HG02884 (cell line): ENCODE measurements around the gene SLC25A21.
"Not testable (repeated sequence)": the region's sequence is repeated elsewhere in the genome, so short reads cannot be mapped to it uniquely, and the experiment has no call there.

ENCODE experiments used
- ATAC-seq: cut with Tn5 transposase; IDR thresholded peaks from one replicate; pipeline ENCODE4 v1.9.1; 2021; ENCODE audit warnings: mild to moderate bottlenecking, moderate library complexity; ENCODE audit not compliant: unreplicated experiment

The SLC25A21 gene

DNA sequence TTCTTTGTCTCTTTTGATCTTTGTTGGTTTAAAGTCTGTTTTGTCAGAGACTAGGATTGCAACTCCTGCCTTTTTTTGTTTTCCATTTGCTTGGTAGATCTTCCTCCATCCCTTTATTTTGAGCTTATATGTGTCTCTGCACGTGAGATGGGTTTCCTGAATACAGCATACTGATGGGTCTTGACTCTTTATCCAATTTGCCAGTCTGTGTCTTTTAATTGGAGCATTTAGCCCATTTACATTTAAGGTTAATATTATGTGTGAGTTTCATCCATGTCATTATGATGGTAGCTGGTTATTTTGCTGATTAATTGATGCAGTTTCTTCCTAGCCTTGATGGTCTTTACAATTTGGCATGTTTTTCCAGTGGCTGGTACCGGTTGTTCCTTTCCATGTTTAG is 276.1 kb downstream of the SLC25A21 start:
- ATAC-seq: not testable (repeated sequence)

DNA sequence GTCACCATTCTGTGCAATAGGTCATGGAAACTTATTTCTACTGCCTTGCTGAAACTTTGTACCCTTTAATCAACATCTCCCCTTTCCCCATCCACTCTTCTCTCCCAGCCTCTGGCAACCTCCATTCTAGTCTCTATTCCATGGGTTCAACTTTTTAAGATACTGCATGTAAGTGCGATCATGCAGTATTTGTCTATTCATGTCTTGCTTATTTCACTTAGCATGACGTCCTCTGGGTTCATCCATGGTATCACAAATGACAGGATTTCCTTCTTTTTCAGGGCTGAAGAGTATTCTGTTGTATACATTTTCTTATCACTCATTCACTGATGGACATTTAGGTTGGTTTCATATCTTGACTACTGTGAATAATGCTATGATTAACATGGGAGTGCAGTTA is 288.4 kb downstream of the SLC25A21 start:
- no peak for ATAC-seq

DNA sequence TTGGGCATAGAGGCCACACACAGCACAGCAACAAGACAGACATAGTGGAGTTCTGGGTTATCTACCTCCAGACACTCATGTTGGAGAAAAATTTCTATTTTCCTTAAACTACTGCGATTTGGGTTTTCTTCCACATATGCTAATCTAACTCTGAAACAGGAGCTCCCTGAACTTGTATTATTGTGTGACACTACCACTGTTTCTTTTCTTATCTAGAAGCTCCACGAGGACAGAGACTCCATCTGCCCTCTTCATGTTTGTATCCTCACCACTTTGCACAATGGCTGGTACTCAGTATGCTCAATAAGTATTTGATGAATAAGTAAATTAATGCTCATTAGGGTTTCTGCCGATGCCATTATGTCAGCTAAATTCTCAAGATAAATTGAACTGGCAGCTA is 292.1 kb downstream of the SLC25A21 start:
- no peak for ATAC-seq

DNA sequence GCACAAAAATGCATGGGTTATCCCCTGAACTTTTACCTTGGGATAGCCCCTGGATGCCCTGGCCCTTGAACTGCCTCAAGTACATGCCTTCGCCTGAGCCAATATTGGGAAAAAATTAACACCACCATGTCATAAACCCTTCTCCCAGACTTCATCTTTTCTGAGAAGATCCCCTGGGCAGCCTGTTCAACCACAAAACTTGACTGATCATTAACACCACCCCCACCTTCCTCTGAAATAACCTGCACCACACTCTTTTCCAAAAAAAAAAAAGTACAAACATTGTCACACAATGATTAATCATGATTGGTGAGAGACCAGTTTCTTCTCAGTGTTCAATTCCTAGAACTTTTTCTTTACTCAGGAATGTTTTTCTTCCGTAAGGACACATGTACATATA is 292.8 kb downstream of the SLC25A21 start:
- ATAC-seq: no peak

DNA sequence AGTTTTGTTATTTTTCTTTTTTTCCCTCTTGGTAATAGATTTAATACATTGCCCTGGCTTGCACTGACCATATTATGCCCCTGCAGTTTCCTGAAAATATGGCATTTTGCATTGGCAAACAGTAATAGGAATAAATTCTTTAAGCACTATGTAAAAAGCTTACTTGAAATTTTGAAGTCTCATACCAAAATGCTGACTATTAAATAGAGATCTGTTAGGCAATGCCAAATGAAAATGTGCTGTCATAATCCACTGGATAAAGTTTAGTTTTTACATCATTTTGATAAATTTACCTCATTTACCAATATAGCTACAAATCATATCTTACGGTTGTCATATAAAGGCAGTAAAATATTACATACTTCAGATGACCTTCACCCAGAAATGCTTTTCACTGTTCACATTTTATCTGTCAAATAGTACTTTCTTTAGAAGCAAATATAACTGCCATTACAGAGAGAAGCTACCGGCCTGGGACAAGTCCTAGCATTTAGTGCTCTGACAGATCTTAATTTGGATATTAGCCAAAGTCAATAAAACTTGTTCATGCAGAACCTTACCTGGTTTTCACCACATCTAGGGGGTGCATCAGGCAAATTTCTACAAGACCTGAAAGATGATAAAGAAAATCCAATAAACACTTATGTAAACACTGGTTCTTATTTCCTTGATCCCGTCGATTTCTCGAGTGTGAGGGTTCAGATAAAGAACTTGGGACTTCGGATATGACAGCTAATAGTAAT is 297.8 kb downstream of the SLC25A21 start:
- no peak for ATAC-seq

DNA sequence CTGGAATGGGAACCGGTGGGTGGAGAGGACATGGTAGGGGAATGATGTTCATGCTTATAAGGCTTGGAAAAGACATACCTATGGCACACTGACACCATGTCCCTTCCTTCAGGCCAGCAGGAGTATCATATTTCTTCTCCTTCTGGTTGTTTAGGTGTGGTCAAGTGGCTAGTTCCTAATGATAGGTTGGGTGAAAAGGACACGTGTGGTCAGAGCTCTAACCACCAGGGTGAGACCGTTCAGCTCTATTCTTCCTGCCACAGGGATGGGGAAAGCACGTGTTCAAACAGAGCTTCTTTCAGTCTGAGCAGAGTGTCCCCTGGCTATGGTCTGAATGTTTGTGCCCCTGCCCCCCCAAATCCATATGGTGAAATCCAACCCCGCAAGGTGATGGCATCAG is 301.6 kb downstream of the SLC25A21 start:
- ATAC-seq: no peak

DNA sequence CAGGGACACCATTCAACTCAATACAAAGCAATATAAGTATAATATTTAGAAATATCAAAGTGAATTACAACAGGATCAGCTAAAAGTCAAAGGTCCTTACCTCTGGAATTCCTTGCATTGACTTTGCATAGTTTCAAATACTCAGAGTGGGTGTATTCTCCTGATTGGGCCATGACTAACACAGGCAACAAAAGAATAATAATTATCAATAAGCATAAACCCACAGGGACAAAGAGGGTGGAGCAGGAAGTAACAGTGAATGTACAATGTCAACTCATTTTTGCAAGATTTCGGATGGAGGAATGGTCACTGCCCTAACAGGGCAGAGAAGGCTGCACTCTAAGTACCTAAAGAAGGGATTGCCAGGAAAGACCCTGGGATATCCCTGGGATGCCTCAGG is 303.3 kb downstream of the SLC25A21 start:
- ATAC-seq: no peak

DNA sequence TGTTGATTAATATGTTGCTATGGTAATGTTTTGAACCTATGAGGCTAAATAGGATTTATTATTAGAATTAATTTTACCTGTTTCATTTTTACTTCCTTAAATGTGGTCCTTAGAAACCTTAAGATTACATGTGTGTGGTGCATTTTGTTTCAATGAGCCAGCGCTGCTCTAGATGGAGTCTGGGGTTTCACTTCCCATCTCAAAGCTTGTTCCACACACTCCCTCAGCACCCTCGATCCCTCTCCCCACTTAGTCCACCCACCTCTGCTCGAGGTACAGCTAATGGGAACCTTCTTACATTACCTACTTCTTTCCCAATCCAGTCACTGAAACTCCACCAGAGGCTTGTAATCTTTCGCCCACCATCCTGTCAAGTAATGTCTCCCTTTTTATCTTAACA is 305.5 kb downstream of the SLC25A21 start:
- peak; percentile 82 for ATAC-seq

DNA sequence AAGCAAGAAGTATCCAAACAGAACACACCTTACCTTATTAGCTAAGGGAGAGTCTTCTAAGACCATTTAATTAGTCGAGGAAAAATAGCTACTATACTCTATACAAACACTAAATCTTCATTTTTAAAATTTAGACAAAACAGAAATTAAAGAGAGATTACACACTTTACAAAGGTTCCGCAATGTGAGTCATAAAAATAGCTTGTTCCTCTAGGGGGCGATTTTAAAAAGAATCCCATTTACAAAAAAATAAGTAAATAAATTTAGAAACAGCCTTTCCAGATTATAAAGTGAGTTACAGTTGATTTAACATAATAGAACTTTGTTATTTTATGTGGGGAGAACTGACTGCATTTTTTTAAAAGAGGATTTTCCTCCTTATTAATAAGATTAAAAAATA is 309.1 kb downstream of the SLC25A21 start:
- no peak for ATAC-seq

DNA sequence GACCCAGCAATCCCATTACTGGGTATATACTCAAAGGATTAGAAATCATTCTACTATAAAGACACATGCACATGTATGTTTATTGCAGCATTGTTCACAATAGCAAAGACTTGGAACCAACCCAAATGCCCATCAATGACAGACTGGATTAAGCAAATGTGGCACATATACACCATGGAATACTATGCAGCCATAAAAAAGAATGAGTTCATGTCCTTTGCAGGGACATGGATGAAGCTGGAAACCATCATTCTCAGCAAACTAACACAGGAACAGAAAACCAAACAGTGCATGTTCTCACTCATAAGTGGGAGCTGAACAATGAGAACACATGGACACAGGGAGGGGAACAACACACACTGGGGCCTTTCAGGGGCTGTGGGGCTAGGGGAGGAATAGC is 310.2 kb downstream of the SLC25A21 start:
- ATAC-seq: not testable (repeated sequence)

DNA sequence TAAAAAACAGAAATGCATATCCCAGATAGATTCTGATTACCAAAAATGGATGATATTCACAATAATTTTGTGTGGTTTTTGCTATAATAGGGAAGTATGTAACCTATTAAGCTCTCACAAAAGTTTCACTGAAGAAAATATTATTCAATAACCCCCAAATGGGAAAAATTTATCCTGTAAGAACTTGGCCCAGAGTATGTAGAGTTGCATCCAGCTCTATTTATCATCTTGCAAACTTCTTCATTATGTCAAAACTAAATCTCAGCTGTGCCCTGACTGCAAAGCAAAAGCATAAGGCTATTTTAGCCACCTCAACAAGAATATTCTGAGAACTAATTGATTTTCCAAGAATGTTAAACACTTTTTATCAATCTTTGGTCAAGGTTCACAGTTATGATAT is 311.6 kb downstream of the SLC25A21 start:
- no peak for ATAC-seq

DNA sequence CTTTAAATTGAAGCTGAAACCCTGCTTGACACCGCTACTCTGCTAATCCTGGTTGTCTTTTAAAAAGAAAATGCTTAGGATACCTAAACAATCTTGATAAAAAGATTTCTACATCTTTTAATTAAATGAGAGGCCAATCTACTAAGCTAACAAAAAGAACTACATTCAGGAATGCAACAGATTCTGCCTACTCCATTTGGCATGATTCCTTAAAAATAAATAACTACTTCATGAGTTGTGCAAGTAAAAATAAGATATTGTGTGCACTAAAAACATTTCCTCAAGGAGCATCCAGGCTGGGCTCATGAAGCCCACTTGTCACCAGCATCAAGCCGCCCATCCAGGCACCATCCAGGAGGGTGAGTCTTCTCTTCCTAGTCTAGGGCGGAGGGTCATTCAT is 313.3 kb downstream of the SLC25A21 start:
- no peak for ATAC-seq

DNA sequence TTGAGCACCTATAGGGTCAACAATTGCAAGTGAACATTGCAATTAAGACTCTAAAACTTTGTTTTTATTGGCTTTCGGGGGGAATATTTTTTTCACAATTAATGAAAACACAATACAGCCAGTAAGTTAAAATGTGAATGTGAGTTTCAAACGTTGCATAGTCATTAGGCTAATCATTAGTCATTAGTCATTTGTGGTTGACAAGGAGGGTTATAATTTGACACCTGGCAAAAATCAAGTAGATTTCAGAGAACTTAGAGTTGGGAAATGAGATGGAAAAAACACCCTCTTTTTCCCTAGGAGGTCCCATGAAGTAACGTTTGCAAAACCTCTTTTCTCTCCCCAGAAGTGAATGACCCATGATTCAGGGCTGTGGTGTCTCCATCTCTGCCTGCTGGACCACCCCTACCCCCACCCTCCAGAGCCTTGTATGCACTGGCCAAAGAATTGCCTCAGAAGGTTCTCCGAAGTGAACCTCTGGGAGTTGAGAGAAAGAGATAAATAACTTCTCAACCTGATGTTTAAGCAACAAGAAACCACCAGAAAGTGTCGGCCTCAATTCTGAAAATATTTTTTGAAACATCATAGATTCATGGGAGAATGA is 314.5 kb downstream of the SLC25A21 start:
- ATAC-seq: no peak

DNA sequence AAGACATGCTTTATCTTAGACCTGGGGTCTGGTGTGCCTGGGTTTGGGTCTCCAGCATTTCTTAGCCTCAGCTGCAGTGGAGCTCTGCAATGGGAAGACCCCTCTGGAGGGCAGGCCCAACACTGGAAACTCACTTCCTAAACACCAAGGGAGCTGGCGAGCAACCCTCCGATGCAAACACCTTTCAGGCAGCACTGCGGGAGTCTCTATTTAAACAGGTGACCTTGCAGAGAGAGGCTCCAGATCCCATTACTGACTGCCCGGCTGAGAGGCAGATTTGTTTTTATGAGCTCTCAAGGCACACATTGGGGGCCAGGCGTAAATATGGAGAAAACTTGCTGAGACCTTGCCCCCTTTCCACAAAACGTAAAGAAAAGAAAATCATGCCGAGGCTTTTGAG is 315.3 kb downstream of the SLC25A21 start:
- no peak for ATAC-seq

DNA sequence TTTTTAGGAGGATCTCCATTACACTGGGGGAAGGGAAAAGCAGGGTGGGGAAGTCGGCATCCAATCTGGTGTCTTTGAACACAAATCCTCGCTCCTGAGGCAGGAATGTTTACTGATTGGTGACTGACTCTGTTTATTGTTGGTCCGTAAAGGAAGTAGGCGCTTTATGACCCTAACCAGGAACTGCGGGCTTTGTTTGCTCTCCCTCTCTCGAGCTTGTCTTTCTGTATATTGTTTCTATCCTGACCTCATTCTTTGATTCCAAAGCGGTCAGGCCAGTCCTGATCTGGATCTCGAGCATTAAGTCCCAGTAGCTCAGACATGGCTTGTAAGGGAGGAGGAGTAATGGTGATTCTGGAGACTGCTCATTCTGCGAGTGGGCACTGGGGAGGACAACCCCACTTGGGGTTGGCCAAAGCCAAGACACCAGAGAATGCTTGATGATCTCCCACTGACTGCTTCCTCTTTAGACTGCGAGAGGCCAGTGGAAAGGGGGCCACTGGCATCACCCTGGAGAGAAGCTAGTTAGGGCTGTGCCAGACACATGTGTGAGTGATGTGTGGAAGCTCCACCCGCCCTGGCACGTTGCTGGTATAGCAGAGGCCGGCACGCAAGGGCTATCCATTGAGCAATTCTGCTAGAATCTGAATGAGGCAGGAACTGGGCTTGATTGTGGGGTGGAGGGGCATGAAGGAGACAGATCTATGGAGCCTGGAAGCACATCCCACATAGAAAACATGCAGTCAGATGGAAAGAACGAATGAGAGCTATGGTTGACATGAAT is 316.1 kb downstream of the SLC25A21 start:
- ATAC-seq: no peak

DNA sequence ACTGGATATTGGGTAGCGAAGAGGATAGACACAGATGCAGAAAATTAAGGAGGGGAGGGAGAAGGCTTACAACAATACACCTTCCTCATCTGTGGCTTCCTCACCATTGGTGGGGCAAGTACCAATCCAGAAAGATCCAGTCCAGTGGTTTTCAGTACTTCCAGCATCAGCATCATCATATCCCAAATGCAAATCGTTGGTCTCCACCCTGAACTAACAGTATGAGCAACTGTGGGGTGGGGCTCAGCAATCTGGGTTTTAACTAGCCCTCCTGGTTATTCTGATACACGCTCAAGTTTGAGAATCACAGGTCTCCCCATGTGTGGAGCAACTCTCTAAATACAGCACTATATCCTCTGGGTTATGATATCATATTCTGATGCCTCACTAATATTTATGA is 317.0 kb downstream of the SLC25A21 start:
- ATAC-seq: no peak

DNA sequence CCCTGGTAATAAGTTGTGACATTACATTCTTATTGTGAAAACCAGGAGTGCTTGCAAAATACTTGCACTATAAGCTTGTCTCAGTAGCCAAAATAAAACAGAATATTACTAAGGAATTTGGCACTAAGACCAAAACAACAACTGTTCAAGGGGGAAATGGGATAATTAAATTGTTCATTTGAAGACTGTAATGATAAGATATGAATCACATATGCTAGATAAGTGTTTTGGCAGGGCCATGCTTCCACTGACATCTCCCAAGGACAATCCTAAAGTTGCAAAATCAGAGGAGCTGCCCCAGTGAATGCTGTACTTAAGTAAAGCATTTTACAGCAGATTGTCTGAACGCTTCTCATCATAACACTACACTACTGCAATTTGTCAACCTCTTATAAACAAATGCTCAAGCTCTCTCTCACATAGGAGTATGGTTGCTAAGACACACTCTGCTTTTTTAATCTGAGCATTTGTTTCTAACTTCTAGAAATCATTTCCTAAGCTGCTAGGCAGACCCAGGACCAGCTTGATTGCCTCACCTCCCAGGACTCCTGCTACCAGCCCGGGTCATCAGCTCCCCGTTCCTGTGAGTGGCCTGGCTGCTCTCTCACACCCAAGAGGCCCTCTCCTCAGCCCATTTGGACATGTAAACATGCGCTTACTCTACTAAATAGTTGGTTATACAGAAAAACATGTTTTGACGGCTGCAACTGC is 319.3 kb downstream of the SLC25A21 start:
- no peak for ATAC-seq

DNA sequence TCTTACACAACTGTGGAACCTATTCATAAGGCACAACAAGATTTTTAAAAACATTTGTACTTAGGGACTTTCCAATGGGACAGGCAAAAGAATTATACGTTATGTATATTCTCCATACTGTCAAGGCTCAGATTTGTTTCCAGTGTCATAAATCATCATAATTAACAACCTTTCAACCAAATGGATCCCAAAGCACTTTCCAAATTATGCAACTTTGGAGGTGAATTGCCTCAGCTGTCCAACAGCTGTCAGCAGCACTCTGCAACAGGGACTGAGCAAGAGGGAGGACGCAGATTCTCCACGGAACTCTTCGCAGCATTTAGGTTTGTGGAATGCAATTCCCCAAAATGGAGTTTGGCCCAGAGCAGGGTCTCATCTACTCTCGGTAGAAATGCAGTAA is 324.2 kb downstream of the SLC25A21 start:
- no peak for ATAC-seq

DNA sequence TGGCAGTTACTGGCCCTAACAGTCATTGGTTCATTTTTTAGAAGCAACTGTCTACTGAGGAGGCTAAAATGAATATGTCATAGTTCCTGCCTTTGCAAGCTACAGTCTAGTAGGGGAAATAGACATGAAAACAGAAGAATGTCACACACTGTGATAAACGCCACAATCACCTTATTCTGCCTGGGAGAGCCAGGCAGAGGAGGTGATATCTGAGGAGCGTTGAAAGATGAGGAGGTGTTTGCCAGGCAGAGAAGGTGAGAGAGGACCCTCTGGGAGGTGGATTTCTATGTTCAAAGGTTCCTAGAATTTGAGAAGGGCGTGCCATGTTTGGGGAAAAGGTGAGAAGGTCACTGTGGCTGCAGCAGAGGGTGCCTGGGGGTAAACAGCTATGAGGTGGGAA is 325.0 kb downstream of the SLC25A21 start:
- ATAC-seq: no peak

DNA sequence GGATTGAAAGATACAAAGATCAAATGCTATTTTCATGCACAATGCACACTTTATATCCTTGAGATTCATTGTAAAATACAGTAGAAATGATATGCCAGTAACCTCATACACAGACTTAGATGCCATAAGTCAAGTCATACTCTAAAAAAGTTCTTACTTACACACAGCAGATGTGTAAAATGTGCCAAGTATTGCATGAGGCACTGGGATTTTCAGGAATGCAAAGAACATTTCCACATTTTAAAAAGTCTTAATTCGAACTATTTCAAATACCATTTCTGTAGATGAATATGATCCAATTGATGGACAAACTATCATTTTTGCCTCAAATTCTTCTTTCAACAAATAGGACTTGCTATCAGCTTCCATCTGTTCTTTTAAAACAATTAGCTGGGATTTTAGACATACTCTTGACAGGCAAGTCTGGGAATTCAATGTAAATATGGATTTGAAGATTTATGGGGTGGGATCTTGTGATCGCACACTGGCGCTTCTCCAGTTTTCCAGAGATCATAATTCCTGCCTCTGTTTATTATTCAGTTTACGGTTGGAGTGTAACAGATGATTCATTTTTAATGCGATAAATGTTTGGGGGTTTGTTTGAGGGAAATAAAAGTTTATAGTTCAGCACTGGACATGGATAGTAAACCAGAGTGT is 326.9 kb downstream of the SLC25A21 start:
- no peak for ATAC-seq
